GM12801 (cell line): ENCODE data around the gene MYO18B.

Experiments used
- TF ChIP-seq, protein P1 (sequence below): IDR thresholded peaks from one replicate; pipeline ENCODE4 v1.5.1; 2011; ENCODE audit warnings: control low read depth; ENCODE audit not compliant: insufficient read length; ENCODE audit errors: extremely low read depth

The MYO18B gene

DNA sequence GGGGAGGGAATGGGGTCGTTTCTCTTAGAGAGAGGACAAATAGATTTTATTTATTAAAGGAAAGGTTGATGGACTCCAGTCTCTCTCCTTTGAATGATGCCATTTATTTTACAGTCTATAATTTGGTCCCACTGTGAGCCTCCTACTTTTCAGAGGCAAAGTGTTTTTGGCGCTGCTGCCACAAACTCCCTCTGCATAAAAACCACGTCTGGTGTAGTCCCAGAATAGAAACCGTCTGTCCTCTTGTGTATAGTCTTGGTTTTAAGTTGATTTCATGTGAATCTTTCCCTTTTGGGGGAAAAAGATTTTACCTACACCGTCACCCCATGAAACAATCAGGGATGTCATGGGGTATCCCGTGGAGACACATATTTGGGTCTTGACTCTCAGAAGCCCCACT is 283.6 kb downstream of the MYO18B start:
- TF ChIP-seq, protein P1, sequence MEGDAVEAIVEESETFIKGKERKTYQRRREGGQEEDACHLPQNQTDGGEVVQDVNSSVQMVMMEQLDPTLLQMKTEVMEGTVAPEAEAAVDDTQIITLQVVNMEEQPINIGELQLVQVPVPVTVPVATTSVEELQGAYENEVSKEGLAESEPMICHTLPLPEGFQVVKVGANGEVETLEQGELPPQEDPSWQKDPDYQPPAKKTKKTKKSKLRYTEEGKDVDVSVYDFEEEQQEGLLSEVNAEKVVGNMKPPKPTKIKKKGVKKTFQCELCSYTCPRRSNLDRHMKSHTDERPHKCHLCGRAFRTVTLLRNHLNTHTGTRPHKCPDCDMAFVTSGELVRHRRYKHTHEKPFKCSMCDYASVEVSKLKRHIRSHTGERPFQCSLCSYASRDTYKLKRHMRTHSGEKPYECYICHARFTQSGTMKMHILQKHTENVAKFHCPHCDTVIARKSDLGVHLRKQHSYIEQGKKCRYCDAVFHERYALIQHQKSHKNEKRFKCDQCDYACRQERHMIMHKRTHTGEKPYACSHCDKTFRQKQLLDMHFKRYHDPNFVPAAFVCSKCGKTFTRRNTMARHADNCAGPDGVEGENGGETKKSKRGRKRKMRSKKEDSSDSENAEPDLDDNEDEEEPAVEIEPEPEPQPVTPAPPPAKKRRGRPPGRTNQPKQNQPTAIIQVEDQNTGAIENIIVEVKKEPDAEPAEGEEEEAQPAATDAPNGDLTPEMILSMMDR: no peak

DNA sequence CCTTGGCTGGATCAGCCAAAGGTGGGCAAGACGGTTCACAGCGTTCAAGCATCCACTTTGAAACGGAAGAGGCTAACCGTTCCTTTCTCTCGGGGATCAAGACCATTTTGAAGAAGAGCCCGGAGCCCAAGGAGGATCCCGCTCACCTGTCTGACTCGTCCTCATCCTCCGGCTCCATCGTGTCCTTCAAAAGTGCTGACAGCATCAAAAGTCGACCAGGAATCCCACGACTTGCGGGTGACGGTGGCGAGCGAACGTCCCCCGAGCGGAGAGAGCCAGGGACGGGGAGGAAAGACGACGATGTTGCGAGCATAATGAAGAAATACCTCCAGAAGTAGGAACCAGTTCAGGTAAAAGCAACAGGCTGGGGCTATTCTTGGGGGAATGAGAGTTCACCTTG is 285.4 kb downstream of the MYO18B start:
- TF ChIP-seq, protein P1: no peak

DNA sequence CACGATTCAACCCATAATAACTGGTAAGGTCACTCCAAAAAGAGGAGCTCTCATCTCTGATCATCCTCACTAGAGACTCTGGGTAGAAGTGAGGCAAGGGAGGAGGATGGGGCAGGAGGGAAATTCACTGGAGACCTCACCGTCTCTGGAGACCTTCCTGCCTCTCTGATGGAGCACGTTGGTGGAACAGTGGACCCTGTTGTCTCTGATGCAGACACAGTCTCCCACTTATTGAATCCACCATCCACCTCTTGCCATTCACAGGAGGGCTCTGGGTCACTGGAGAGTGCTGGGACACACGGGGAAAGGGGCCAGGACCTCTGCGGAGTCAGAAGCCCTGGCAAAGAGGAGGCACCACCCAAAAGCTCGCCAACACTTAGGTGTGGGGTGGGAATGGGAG is 289.7 kb downstream of the MYO18B start:
- TF ChIP-seq, protein P1: no peak

DNA sequence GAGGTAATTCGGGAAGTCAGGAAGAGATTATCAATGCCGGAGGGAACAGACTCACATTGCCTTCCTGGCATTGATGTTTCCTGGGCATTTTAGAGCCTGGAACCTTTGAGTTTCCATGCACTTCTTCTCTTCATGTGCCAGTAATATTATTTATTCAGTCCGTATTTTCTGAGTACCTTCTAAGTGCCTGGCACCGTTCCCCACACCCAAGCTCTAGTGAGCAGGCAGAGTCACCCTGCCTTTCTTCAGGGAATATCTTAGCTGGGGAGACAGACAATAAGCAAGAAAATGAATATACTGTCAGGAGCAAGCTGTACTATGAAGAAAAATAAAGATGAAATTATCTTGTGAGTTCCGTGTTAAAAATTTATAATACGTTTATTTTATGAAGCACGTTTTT is 291.1 kb downstream of the MYO18B start:
- TF ChIP-seq, protein P1: no peak

DNA sequence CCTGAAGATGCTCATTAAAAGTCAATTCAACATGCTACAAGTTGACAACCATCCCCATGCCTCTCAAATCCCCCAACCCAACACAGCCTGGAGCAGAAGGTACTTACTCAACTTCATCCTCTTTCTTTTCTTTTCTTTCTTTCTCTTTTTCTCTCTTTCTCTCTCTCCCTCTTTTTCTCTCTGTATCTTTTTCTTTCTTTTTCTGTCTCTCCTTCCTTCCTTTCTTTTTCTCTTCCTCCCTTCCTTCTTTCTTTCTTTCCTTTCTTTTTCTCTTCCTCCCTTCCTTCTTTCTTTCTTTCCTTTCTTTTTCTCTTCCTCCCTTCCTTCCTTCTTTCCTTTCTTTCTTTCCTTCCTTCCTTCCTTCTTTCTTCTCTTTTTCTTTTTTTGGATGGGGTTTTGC is 291.6 kb downstream of the MYO18B start:
- TF ChIP-seq, protein P1: no peak

DNA sequence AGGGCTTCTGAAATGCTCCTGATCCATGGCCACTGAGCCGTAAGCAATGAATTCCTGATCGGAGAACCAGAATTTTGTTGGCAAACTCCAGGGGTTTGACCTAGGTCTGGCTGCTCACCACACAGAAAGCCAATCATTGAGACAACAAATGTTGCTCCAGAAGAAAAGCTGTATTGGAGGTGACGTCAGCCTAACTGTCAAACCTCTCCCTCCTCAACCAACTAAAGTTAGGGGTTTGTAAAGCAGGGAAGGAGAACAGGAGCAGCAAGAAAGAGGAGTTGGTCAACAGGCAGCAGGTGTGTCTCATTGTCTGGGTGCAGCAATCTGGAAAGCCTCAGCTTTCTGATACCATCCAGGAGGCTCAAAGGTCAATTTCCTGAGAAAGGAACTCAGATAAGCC is 293.5 kb downstream of the MYO18B start:
- TF ChIP-seq, protein P1: no peak

DNA sequence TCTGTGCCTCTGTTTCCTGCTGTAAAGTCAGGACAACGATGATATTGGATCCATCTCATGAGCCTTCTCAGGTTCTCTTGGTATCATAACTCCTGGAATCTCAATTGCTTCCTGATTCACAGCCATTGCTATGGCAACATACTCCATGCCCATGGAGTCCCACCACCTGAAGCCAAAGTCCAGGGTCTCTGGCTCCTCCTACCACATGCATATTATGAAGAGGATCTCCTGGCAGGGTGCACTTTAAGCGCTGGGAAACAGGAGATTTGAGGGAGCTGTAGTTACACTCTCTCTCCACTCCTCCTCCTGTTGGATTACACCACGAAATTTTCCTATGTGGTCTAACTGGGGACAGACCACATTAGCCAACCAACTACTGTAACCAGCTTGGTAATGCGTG is 296.4 kb downstream of the MYO18B start:
- TF ChIP-seq, protein P1: no peak

DNA sequence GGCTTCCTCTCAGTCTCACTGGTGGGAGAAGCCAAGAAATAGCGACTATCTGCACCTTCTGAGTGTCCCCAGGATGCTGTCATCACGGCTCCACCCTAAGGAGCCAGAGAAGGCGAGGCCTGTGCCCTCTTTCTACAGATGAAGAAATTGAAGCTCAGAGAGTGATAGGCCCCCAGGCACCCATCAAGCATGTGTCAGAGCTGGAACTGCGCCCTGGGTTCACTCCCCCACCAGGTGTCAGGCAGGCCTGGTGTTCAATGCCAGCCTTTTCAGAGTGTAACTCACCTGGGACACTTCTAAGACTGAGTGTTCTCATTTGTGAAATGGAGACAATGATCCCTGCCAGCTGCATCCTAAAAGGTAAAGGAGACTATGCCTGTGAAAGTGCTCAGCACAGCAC is 299.9 kb downstream of the MYO18B start:
- TF ChIP-seq, protein P1: no peak
